ENCODE data around the gene ICOS.

ICOS gene

GRCh38 chr2:203898657-203899056 lies 37.9 kb upstream of the ICOS start:
- Histone ChIP-seq H3K27ac (ENCODE audit: insufficient read depth, low read length, poor library complexity, severe bottlenecking) (no peak overlapping the region), H3K9me3 (ENCODE audit: control insufficient read depth, low read length) (no peaks in the 10 kb centered on the region), H3K4me1 (ENCODE audit: control insufficient read depth, insufficient read depth, low read length, poor library complexity, severe bottlenecking) (no peaks in the 10 kb centered on the region), H3K36me3 (ENCODE audit: control insufficient read depth, insufficient read depth, low read length) (no peaks in the 10 kb centered on the region), H3K27me3 (replicated peaks; ENCODE audit: control insufficient read depth, insufficient read depth, low read length, poor library complexity, severe bottlenecking) (no peaks in the 10 kb centered on the region), H3K4me3 (ENCODE audit: insufficient read depth, low read depth, low read length, poor library complexity, severe bottlenecking) (no peak overlapping the region)
- DNase-seq = no peak

GRCh38 chr2:203900253-203900652 lies 36.3 kb upstream of the ICOS start:
- H3K4me1 ChIP-seq (ENCODE audit: control insufficient read depth, insufficient read depth, low read length, poor library complexity, severe bottlenecking) = no peaks in the 10 kb centered on the region
- H3K9me3 ChIP-seq (ENCODE audit: control insufficient read depth, low read length) = no peaks in the 10 kb centered on the region
- no peak overlapping the region for H3K27ac ChIP-seq (ENCODE audit: insufficient read depth, low read length, poor library complexity, severe bottlenecking)
- H3K36me3 ChIP-seq (ENCODE audit: control insufficient read depth, insufficient read depth, low read length) = no peaks in the 10 kb centered on the region
- H3K4me3 ChIP-seq (ENCODE audit: insufficient read depth, low read depth, low read length, poor library complexity, severe bottlenecking) = no peak overlapping the region
- no peaks in the 10 kb centered on the region for H3K27me3 ChIP-seq (replicated peaks; ENCODE audit: control insufficient read depth, insufficient read depth, low read length, poor library complexity, severe bottlenecking)
- DNase-seq = no peak

- Histone ChIP-seq H3K36me3 (ENCODE audit: control insufficient read depth, insufficient read depth, low read length) (no peaks in the 10 kb centered on the region), H3K9me3 (ENCODE audit: control insufficient read depth, low read length) (no peaks in the 10 kb centered on the region), H3K4me3 (ENCODE audit: insufficient read depth, low read depth, low read length, poor library complexity, severe bottlenecking) (no peak overlapping the region), H3K27me3 (replicated peaks; ENCODE audit: control insufficient read depth, insufficient read depth, low read length, poor library complexity, severe bottlenecking) (no peaks in the 10 kb centered on the region), H3K4me1 (ENCODE audit: control insufficient read depth, insufficient read depth, low read length, poor library complexity, severe bottlenecking) (no peaks in the 10 kb centered on the region), H3K27ac (ENCODE audit: insufficient read depth, low read length, poor library complexity, severe bottlenecking) (no peak overlapping the region)
- DNase-seq = no peak
Observed at GRCh38 chr2:203904022-203904421, 32.5 kb upstream of the ICOS start.

- Histone ChIP-seq H3K4me1 (ENCODE audit: control insufficient read depth, insufficient read depth, low read length, poor library complexity, severe bottlenecking) (no peaks in the 10 kb centered on the region), H3K9me3 (ENCODE audit: control insufficient read depth, low read length) (no peaks in the 10 kb centered on the region), H3K36me3 (ENCODE audit: control insufficient read depth, insufficient read depth, low read length) (no peaks in the 10 kb centered on the region), H3K27ac (ENCODE audit: insufficient read depth, low read length, poor library complexity, severe bottlenecking) (no peak overlapping the region), H3K27me3 (replicated peaks; ENCODE audit: control insufficient read depth, insufficient read depth, low read length, poor library complexity, severe bottlenecking) (no peaks in the 10 kb centered on the region), H3K4me3 (ENCODE audit: insufficient read depth, low read depth, low read length, poor library complexity, severe bottlenecking) (no peak overlapping the region)
- DNase-seq = no peak
Observed at GRCh38 chr2:203905656-203906055, 30.9 kb upstream of the ICOS start.

GRCh38 chr2:203908066-203908796 lies 28.3 kb upstream of the ICOS start:
- DNase-seq = no peak
- Histone ChIP-seq H3K4me1 (ENCODE audit: control insufficient read depth, insufficient read depth, low read length, poor library complexity, severe bottlenecking) (no peaks in the 10 kb centered on the region), H3K27ac (ENCODE audit: insufficient read depth, low read length, poor library complexity, severe bottlenecking) (no peak overlapping the region), H3K36me3 (ENCODE audit: control insufficient read depth, insufficient read depth, low read length) (no peaks in the 10 kb centered on the region), H3K4me3 (ENCODE audit: insufficient read depth, low read depth, low read length, poor library complexity, severe bottlenecking) (no peak overlapping the region), H3K27me3 (replicated peaks; ENCODE audit: control insufficient read depth, insufficient read depth, low read length, poor library complexity, severe bottlenecking) (no peaks in the 10 kb centered on the region), H3K9me3 (ENCODE audit: control insufficient read depth, low read length) (no peaks in the 10 kb centered on the region)

GRCh38 chr2:203908797-203909185 lies 27.8 kb upstream of the ICOS start:
- Histone ChIP-seq H3K27me3 (replicated peaks; ENCODE audit: control insufficient read depth, insufficient read depth, low read length, poor library complexity, severe bottlenecking) (no peaks in the 10 kb centered on the region), H3K4me1 (ENCODE audit: control insufficient read depth, insufficient read depth, low read length, poor library complexity, severe bottlenecking) (no peaks in the 10 kb centered on the region), H3K9me3 (ENCODE audit: control insufficient read depth, low read length) (no peaks in the 10 kb centered on the region), H3K27ac (ENCODE audit: insufficient read depth, low read length, poor library complexity, severe bottlenecking) (no peak overlapping the region), H3K4me3 (ENCODE audit: insufficient read depth, low read depth, low read length, poor library complexity, severe bottlenecking) (no peak overlapping the region), H3K36me3 (ENCODE audit: control insufficient read depth, insufficient read depth, low read length) (no peaks in the 10 kb centered on the region)
- no peak for DNase-seq

GRCh38 chr2:203909261-203909967 lies 27.1 kb upstream of the ICOS start:
- Histone ChIP-seq H3K9me3 (ENCODE audit: control insufficient read depth, low read length) (no peaks in the 10 kb centered on the region), H3K27ac (ENCODE audit: insufficient read depth, low read length, poor library complexity, severe bottlenecking) (no peak overlapping the region), H3K27me3 (replicated peaks; ENCODE audit: control insufficient read depth, insufficient read depth, low read length, poor library complexity, severe bottlenecking) (no peaks in the 10 kb centered on the region), H3K36me3 (ENCODE audit: control insufficient read depth, insufficient read depth, low read length) (no peaks in the 10 kb centered on the region), H3K4me3 (ENCODE audit: insufficient read depth, low read depth, low read length, poor library complexity, severe bottlenecking) (peak overlapping the region; percentile 27), H3K4me1 (ENCODE audit: control insufficient read depth, insufficient read depth, low read length, poor library complexity, severe bottlenecking) (no peaks in the 10 kb centered on the region)
- DNase-seq = no peak

GRCh38 chr2:203909974-203910373 lies 26.6 kb upstream of the ICOS start:
- H3K9me3 ChIP-seq (ENCODE audit: control insufficient read depth, low read length) = no peaks in the 10 kb centered on the region
- H3K36me3 ChIP-seq (ENCODE audit: control insufficient read depth, insufficient read depth, low read length) = no peaks in the 10 kb centered on the region
- H3K4me1 ChIP-seq (ENCODE audit: control insufficient read depth, insufficient read depth, low read length, poor library complexity, severe bottlenecking) = no peaks in the 10 kb centered on the region
- no peaks in the 10 kb centered on the region for H3K27me3 ChIP-seq (replicated peaks; ENCODE audit: control insufficient read depth, insufficient read depth, low read length, poor library complexity, severe bottlenecking)
- H3K27ac ChIP-seq (ENCODE audit: insufficient read depth, low read length, poor library complexity, severe bottlenecking) = no peak overlapping the region
- no peak for DNase-seq
- no peak overlapping the region for H3K4me3 ChIP-seq (ENCODE audit: insufficient read depth, low read depth, low read length, poor library complexity, severe bottlenecking)

- Histone ChIP-seq H3K27me3 (replicated peaks; ENCODE audit: control insufficient read depth, insufficient read depth, low read length, poor library complexity, severe bottlenecking) (no peaks in the 10 kb centered on the region), H3K4me1 (ENCODE audit: control insufficient read depth, insufficient read depth, low read length, poor library complexity, severe bottlenecking) (no peaks in the 10 kb centered on the region), H3K4me3 (ENCODE audit: insufficient read depth, low read depth, low read length, poor library complexity, severe bottlenecking) (no peak overlapping the region), H3K27ac (ENCODE audit: insufficient read depth, low read length, poor library complexity, severe bottlenecking) (no peak overlapping the region), H3K36me3 (ENCODE audit: control insufficient read depth, insufficient read depth, low read length) (no peaks in the 10 kb centered on the region), H3K9me3 (ENCODE audit: control insufficient read depth, low read length) (no peaks in the 10 kb centered on the region)
- DNase-seq = no peak
Observed at GRCh38 chr2:203913947-203914346, 22.6 kb upstream of the ICOS start.

GRCh38 chr2:203914546-203915182 lies 21.9 kb upstream of the ICOS start:
- H3K27me3 ChIP-seq (replicated peaks; ENCODE audit: control insufficient read depth, insufficient read depth, low read length, poor library complexity, severe bottlenecking) = no peaks in the 10 kb centered on the region
- no peaks in the 10 kb centered on the region for H3K9me3 ChIP-seq (ENCODE audit: control insufficient read depth, low read length)
- no peak overlapping the region for H3K27ac ChIP-seq (ENCODE audit: insufficient read depth, low read length, poor library complexity, severe bottlenecking)
- no peaks in the 10 kb centered on the region for H3K36me3 ChIP-seq (ENCODE audit: control insufficient read depth, insufficient read depth, low read length)
- no peak for DNase-seq
- H3K4me3 ChIP-seq (ENCODE audit: insufficient read depth, low read depth, low read length, poor library complexity, severe bottlenecking) = no peak overlapping the region
- H3K4me1 ChIP-seq (ENCODE audit: control insufficient read depth, insufficient read depth, low read length, poor library complexity, severe bottlenecking) = no peaks in the 10 kb centered on the region

Measured in effector memory CD4-positive, alpha-beta T cell (primary cell).